AG10803 (cell line): ENCODE data around the gene RRBP1.

ENCODE experiments used
- DNase-seq: peaks from one replicate; pipeline ENCODE4 v3.0.0; 2010; ENCODE audit warnings: low read depth
- H3K4me3 ChIP-seq: 2 replicates; pipeline ENCODE4 v1.5.1; 2011; ENCODE audit warnings: mild to moderate bottlenecking, low read length, control low read depth
- TF ChIP-seq, protein P1 (sequence below): conservative IDR thresholded peaks from 2 replicates; pipeline ENCODE4 v1.5.1; 2011; ENCODE audit warnings: mild to moderate bottlenecking, low read length, control low read depth, inconsistent platforms

Gene RRBP1

DNA sequence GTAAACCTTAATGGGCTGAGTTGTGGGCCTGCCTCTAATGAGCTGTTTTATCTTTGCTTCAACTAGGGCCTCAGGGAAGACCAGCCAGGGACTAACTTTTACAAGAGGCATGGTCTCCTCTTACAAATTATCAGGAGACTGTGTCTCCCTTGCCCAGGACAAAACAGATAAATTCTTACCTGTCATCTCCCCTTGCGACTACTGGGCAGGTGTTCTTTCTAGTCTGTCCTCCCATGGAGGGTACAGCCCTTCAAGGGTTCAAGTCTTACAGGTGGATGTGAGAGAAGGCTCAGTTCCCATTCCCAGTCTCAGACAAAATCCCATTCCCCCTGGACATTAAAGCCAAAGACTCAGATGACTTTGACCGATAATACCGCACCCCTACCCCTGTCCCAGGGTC is 13.6 kb downstream of the RRBP1 start:
- no peak for DNase-seq
- TF ChIP-seq, protein P1, sequence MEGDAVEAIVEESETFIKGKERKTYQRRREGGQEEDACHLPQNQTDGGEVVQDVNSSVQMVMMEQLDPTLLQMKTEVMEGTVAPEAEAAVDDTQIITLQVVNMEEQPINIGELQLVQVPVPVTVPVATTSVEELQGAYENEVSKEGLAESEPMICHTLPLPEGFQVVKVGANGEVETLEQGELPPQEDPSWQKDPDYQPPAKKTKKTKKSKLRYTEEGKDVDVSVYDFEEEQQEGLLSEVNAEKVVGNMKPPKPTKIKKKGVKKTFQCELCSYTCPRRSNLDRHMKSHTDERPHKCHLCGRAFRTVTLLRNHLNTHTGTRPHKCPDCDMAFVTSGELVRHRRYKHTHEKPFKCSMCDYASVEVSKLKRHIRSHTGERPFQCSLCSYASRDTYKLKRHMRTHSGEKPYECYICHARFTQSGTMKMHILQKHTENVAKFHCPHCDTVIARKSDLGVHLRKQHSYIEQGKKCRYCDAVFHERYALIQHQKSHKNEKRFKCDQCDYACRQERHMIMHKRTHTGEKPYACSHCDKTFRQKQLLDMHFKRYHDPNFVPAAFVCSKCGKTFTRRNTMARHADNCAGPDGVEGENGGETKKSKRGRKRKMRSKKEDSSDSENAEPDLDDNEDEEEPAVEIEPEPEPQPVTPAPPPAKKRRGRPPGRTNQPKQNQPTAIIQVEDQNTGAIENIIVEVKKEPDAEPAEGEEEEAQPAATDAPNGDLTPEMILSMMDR: no peak
- no peak overlapping the region for H3K4me3 ChIP-seq

DNA sequence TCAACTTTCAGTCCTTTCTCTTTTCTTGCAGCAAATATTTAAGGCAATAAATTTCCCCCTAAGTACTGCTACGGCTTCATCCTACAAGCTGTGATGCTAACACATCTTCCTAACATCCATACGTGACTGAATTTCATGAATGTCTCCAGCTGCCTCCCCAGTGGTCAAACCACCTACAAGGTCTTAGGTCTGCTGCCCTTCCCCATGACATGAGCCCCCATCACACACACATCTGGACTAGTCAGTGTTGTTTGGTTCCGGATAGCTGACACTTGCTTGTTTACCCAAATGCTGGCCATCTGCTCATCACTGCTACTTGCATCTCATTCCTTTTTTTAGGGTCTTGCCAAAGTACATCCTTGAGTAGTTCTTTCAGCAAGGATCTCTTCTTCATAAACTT is 14.6 kb downstream of the RRBP1 start:
- no peak for DNase-seq
- TF ChIP-seq, protein P1: no peak
- no peak overlapping the region for H3K4me3 ChIP-seq

DNA sequence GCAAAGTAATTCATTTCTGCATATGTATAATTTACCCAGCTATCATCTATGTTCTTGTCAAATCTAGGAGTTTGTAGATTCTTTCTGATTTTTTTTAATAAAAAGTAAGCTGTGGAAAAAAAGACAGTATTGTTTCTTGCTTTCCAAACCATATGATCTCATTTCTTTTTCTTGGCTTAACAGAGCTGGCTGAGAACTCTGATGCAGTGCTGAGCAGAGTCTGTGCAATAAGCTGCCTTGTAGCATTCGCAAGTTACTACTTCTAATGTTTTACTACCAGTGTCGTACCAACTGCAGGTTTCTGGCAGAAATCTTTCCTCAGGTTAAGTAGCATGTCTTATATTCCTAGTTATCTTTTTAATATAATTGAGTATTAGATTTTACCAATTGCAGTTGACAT is 15.6 kb downstream of the RRBP1 start:
- peak; percentile 58 for DNase-seq
- no peak overlapping the region for H3K4me3 ChIP-seq
- TF ChIP-seq, protein P1: no peak

DNA sequence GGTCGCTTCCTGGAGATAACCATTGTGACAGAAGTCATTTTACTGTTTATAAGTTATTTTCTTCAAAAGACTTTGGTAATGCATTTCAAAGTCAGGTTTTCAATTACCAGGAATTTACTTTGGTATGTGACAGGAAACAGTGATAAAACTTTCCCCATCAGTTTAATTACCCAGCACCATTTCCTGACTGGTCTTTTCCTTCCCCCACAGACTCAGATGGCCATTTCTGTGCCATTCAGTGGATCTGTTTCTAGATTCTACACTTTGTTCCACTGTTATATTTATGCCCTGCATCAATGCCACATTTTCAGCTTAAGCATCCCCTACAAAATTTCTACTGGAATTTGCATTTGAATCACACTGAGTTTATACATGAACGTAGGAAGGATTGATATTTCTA is 16.3 kb downstream of the RRBP1 start:
- TF ChIP-seq, protein P1: no peak
- no peak for DNase-seq
- H3K4me3 ChIP-seq: no peak overlapping the region

DNA sequence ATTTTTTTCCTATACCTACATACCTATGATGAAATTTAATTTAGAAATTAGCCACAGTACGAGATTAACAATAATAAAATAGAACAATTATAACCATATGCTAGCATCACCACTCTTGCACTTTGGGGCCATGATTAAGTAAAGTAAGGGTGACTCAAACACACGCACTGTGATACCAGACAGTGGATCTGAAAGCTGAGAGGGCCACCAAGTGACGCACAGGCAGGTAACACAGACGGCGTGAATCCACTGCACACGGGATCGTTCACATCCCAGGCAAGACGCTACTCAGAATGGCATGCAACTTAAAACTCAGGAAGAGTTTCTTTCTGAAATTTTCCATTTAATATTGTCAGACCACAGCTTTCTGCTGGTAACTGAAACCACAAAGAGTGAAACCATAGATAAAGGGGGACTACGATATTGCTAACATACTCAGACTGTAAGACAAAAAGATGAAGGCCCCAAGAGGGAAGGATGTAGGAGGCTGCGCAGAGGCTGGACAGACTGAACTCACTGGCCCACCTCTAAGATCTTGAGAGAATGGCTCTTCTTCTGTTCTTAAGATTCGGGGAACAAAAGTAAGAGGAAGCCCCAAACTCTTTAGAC is 17.9 kb downstream of the RRBP1 start:
- no peak for DNase-seq
- TF ChIP-seq, protein P1: no peak
- no peak overlapping the region for H3K4me3 ChIP-seq

DNA sequence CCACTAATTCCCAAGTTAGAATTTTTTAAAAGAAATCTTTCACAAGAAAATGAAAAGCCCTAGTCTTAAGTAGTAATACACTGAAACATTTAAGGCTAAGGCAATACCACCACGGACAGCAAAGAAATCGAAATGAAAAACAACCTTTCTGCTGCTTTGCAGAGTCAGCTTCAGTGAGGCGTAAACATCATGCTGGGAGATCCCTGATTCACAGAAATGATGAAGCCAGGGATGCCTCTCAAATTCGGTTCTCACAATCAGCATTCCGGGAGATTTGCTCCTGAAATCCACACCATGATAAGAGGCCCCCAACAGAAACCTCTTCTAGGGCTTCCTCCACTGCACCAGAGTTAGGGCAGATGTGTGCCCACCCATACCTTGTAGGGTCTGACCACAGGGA is 18.6 kb downstream of the RRBP1 start:
- TF ChIP-seq, protein P1: no peak
- no peak for DNase-seq
- H3K4me3 ChIP-seq: no peak overlapping the region

DNA sequence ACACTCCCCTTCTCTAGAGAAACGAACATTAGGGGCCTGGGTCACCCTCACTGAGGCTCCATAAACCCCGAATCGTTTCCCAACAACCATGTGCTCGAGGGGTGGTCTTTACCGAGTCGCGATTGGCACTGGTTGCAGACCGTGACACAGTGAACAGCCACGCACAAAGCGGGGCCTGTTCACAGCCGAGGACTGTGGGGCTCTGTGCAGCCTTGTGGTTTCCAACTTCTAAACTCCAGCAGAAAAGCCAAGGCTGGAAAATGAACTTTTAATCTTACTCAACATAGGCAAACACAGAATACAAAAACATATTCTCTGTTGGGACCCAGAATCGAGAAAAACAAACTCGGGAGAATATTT is 19.0 kb downstream of the RRBP1 start:
- no peak overlapping the region for H3K4me3 ChIP-seq
- TF ChIP-seq, protein P1: no peak

More for the DNA sequence above, 19.0 kb downstream of the RRBP1 start:
- DNase-seq: no peak
